Islet of Langerhans (tissue), 1 donor: ENCODE data around the gene DENND1A.

Experiments
- FAIRE-seq: peaks from one replicate; lab custom pipeline; 2011; peaks lifted over from hg19 to GRCh38; lab: Jason Lieb, UNC

The DENND1A gene

GRCh38 chr9:123562844-123563346 lies 367.0 kb downstream of the DENND1A start:
- FAIRE-seq: no peak

GRCh38 chr9:123561046-123561445 lies 368.9 kb downstream of the DENND1A start:
- no peak for FAIRE-seq

DNA sequence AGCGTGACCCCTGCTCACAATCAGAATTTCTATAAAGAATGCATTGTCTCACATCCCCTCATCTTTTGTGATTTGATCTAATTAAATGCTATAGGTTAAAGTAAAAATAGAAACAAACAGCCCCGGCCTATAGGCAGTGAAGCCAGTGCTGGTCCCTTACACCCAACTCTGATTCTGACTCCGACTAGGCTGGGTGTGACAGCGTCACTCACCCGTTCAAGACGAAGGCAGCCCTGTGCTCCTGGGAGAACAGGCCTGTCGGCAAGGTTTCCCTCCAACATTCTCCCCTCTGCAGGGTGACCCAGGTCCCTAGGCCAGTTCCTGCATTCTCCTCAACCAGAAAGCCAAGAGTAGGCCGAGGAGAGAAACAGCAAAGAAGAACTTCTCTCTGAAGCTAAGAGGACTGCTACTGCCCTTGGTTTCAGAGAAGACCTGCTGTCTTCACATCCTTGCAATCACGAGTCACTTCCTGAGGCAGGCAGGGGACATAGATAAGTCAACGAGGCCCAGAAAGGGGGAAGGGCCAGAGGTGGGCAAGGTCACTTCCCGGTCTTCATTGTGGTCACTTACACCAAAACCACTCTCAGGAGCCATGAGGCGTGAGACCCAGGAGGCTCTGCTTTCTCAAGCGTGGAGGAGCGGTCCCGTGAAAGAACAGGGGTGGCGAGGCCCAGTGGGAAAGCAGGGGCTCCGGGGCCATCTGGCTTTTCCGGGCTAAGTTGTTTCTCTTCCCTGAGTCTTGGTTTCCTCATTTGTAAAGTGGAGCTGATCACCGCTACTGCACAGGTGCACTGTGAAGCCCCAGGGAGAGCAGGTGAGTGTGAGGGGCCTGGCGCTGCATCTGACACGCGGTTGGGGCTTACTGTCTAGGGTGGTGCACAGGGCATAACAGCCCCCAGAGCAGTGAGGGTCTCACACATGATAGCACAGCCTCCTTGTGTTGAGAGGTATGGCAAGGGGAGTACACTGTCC lies 373.2 kb downstream of the DENND1A start:
- FAIRE-seq: no peak

- FAIRE-seq: no peak
Observed at GRCh38 chr9:123555646-123556045, 374.3 kb downstream of the DENND1A start.

DNA sequence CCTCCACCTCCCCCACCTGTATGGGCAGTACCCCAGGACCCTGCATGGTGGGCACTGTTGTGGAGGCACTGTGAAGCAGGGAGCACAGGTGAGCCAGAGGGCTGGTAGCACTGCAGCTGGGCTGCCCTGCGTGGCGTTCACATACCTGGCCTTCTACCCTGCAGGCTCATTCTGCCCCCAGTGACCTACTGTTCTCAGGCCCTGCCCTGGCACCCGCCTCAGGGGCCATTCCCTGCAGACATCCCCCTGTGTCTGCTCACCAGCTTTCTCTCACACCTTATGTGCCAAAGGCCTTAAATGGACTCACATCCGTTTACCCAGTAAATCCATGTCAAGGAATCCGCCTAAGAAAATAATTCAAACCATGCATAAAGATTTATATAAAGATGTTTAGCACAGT lies 377.4 kb downstream of the DENND1A start:
- no peak for FAIRE-seq

DNA sequence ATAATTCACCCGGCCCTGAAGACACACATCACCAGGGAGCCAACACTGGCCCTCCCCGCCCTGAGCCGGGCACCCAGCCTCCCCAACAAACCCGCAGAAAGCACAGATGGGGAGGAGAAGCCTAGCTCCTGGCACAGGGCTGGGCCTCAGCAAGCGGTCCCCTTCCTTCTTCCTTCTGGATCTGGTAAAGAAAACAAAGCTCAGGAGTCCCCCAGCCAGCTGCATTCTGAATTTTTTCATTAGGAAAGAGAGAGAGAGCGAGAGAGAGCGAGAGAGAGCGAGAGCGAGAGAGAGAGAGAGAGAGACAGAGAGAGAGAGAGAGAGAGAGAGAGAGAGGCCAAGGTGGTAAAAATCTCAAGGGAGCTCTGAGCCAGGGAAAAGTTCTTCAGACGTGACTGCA lies 378.2 kb downstream of the DENND1A start:
- no peak for FAIRE-seq

DNA sequence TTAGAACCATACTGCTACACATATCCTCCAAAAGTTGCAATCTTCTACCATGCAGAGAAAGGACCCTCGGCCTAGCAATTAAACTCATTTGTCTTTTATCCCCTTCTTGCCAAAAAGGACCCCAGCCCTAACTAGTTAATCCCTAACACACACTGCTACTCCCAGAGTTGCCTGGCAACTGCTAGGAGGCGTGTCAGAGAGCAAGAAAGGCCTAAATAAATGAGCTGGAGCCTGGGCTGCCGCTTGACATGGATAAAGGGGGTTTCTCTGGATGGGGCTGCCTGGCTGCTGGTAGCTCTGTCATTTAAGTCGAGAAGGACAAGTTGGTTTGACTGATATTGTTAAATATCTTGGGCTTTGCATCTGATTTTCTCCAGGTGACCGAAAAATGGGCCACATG lies 379.1 kb downstream of the DENND1A start:
- no peak for FAIRE-seq

- no peak for FAIRE-seq
Observed at GRCh38 chr9:123550012-123550411, 379.9 kb downstream of the DENND1A start.

DNA sequence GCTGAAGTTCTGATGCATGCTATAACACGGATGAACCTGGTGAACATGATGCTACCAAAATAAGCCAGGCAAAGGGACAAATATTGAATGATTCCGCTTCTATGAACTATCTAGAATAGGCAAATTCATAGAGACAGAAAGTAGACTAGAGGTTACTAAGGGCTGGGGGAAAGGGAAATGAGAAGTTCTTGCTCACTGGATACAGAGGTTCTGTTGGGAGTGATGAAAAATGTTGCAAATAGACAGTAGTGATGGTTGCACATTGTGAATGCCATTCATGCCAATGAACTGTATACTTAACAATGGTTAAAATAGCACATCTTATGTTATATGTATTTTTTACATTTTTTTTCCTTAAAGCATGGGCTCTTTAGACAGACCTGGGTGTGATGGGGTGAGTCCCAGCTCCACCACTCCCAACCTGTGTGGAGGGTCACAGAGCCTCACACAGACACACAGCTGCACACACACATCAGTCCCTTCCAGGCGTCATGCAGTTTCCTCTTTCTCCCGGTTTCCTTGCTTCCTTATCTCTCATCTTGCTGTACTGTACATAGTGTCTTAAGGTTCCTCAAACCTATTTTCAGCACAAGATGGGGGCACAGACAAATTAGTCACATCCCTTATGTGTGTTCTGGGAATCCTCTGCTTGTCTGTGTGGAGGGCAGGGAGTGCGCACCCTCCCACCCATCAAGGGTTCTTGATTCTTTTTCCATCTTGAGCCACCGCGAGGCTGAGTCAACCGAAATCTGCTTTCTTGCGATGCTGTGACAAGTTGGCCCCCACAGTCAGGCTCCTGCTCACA lies 381.0 kb downstream of the DENND1A start:
- FAIRE-seq: no peak

- peak; percentile 96 for FAIRE-seq
Observed at GRCh38 chr9:123544007-123544827, 385.7 kb downstream of the DENND1A start.

DNA sequence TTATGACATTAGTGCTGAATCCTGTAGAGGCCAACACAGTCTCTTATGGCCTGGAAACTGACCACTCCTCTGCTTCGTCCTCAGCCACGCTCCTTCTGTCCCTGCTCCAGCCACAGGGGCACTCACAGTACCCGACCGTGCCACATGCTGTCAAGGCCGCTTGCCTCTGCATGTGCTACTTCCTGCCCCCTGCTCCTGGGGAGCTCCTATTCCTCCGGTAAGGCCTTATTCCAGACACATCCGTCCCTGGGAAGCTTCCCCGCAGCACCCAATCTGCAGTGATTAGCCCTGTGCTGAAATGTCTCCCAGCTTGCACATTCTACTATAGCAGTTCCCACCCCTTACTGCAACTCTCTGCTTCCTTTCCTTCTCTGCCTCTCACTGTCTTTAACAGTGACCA lies 386.4 kb downstream of the DENND1A start:
- no peak for FAIRE-seq

GRCh38 chr9:123542435-123543225 lies 387.3 kb downstream of the DENND1A start:
- FAIRE-seq: no peak

- no peak for FAIRE-seq
Observed at GRCh38 chr9:123541411-123541810, 388.5 kb downstream of the DENND1A start.

DNA sequence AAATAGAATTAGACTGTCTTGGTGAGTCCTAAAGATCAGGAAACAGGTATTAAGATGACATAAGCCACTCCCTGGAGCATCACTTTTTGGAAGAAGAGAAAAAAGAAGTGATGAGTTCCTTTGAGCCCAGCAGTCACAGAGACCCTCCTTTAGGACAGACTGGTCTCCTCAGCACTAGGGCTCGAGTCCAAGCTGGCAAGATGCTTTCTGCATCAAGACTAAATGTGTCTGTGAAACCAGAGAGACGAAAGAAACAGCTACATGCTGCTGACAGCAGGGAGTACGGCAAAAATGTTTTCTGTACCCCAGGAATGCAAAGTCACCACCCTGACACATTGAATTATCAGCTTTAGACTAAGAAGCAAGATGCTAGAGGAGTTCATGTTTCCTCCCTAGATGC lies 389.5 kb downstream of the DENND1A start:
- no peak for FAIRE-seq

DNA sequence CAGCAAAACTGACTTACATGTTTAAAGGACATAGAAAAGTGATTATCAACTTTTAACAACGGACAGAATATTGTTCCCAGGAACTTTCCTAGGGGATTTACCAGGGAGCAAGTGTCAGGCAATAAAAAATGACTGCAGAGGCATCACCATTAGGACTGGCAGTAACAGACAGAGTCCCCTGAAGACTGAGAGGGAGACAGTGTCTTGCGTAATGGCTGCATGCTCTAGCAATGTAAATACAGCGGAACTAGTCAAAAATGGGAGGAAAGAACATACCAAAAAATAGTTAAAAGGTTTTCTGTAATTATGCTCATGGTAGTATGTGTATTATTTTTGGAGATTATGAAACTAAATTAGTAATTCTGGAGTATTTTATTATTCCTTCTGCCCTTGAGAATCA lies 392.1 kb downstream of the DENND1A start:
- FAIRE-seq: no peak

- no peak for FAIRE-seq
Observed at GRCh38 chr9:123536455-123536868, 393.5 kb downstream of the DENND1A start.

GRCh38 chr9:123534336-123534735 lies 395.6 kb downstream of the DENND1A start:
- FAIRE-seq: no peak

DNA sequence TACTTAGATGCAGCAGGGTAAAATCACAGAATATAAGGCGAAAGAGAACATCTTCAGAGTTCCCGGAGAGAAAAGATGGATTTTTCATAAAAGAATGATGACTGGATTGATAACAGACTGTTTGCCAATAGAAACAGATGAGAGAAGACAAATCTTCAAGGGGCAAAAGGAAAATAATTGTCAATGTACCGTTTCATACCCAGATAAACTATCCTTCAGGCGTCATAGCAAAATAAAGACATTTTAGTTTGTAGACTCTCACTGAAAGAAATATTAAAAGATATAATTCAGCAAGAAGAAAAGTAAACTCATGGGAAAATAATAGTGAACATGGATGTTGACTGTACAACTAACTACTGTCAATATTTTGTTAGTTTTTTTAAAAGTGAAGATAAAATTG lies 399.7 kb downstream of the DENND1A start:
- FAIRE-seq: no peak

- FAIRE-seq: no peak
Observed at GRCh38 chr9:123528501-123528900, 401.4 kb downstream of the DENND1A start.

DNA sequence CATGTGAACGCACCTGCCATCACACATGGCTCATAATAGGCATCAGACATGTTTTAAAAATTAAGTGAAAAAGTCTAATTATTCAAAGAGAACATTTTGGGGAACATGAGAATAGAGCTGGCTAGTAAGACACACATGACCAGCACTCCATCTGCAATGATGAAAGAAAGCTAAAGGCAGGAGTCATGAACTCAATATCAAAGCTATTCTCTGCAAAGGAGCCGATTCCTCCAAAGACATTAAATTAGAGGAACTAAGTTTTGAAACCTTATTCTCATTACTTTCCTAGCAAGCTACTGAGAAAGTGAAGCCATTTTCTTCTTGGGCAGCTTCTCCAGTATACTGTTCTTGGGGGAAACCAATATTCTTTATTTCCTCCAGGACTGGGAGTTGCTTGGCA lies 401.9 kb downstream of the DENND1A start:
- no peak for FAIRE-seq

- no peak for FAIRE-seq
Observed at GRCh38 chr9:123525957-123526356, 404.0 kb downstream of the DENND1A start.
